Stomach (tissue), 4 donors: Measurements from ENCODE around the gene MYH14.

Experiments
- POLR2A ChIP-seq, 4 donors: fragments of 450-650 bp; IDR thresholded peaks; one replicate each; pipeline ENCODE4 v1.6.1; 2016; ENCODE audit warnings: antibody characterized with exemption in 4 of 4, control low read depth in 2 of 4, mild to moderate bottlenecking in 1 of 4, moderate library complexity in 1 of 4
- POLR2AphosphoS5 ChIP-seq, 3 donors: sonication (generic); formaldehyde crosslinking; IDR thresholded peaks; one replicate each; pipeline ENCODE4 v1.6.1; 2016; ENCODE audit warnings: antibody characterized with exemption in 3 of 3
- TF ChIP-seq, protein P1 (sequence below), 7 experiments: fragments of 450-650 bp in 4 of 7; fragments of 200-600 bp in 3 of 7; sonication (generic) in 3 of 7; IDR thresholded peaks; one replicate each; pipeline ENCODE4 v1.5.1; 2016 to 2019; ENCODE audit warnings: antibody characterized with exemption in 7 of 7, control low read depth in 2 of 7, mild to moderate bottlenecking in 1 of 7

GRCh38 chr19:50331221-50331993 lies 128.0 kb downstream of the MYH14 start:
- TF ChIP-seq POLR2AphosphoS5 (IDR thresholded peaks at IDR 0.05) (no peak), POLR2A (IDR thresholded peaks at IDR 0.05) (no peak)
- TF ChIP-seq, protein P1, sequence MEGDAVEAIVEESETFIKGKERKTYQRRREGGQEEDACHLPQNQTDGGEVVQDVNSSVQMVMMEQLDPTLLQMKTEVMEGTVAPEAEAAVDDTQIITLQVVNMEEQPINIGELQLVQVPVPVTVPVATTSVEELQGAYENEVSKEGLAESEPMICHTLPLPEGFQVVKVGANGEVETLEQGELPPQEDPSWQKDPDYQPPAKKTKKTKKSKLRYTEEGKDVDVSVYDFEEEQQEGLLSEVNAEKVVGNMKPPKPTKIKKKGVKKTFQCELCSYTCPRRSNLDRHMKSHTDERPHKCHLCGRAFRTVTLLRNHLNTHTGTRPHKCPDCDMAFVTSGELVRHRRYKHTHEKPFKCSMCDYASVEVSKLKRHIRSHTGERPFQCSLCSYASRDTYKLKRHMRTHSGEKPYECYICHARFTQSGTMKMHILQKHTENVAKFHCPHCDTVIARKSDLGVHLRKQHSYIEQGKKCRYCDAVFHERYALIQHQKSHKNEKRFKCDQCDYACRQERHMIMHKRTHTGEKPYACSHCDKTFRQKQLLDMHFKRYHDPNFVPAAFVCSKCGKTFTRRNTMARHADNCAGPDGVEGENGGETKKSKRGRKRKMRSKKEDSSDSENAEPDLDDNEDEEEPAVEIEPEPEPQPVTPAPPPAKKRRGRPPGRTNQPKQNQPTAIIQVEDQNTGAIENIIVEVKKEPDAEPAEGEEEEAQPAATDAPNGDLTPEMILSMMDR (IDR thresholded peaks at IDR 0.05): no peak
